ENCODE data around the gene HOOK2. TPM values are rescaled to one million over a fixed set of nuclear protein-coding genes. Genes with fewer than 3 reads are reported as not detected.
A peak's percentile ranks its signal among the peaks of the same experiment; 100 is the strongest.

The HOOK2 gene
- total and polyA plus RNA-seq, 2 of the 13 experiments (the other 11 are each of a cell fraction or from before 2014, with no cell fraction given): 9.2 to 12.9 TPM

DNA sequence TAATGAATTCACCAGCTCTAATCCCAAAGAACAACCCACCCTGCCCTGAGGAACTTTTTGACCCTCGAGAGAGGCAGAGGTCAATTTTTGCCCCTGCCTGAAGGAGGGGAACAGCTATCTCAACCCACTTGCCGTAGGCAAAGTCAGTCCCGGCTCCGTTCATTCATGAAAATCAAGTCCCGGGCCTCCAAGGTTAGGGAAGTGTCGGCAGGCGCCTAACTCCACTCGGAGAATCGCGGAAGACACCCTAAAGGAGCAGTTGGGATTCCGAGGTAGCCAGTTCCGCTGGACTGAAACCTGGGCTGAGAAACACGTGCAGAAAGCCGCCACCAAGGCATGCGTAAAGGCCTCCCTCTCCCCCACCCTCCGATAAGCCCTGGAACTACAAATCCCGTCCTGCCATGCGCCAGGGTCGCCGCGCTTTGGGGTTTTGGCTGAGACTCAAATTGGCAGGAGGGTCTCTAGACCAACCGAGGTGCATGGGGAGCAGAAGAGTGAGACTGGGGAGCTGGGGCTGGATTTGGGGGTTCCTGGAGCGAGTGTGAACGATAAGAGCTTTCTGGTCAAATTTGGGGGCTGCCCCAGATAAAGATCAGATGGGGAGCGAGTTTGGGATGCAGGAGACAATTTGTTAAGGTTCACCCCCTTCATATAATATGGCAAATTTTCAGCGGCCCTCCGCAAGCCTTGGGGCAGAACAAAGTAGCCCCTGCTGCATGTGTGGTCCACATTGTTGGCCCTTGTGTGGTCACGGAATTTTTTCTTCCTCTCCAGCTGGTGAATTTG is 51.5 kb downstream of the HOOK2 start, which contains the start of gene TNPO2 (continued):
- TF ChIP-seq ZBTB8A (CRISPR knock-in tag; IDR thresholded peaks at IDR 0.05; ENCODE audit: borderline replicate concordance, low read depth): no peak
- TF ChIP-seq, protein P1, sequence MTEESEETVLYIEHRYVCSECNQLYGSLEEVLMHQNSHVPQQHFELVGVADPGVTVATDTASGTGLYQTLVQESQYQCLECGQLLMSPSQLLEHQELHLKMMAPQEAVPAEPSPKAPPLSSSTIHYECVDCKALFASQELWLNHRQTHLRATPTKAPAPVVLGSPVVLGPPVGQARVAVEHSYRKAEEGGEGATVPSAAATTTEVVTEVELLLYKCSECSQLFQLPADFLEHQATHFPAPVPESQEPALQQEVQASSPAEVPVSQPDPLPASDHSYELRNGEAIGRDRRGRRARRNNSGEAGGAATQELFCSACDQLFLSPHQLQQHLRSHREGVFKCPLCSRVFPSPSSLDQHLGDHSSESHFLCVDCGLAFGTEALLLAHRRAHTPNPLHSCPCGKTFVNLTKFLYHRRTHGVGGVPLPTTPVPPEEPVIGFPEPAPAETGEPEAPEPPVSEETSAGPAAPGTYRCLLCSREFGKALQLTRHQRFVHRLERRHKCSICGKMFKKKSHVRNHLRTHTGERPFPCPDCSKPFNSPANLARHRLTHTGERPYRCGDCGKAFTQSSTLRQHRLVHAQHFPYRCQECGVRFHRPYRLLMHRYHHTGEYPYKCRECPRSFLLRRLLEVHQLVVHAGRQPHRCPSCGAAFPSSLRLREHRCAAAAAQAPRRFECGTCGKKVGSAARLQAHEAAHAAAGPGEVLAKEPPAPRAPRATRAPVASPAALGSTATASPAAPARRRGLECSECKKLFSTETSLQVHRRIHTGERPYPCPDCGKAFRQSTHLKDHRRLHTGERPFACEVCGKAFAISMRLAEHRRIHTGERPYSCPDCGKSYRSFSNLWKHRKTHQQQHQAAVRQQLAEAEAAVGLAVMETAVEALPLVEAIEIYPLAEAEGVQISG (CRISPR knock-in tag; IDR thresholded peaks at IDR 0.05): peak; percentile 98
- 0 out of 2 replicates have a peak, but pooled peaks have one; percentile 57 for TF ChIP-seq ZNF547 (CRISPR knock-in tag; IDR thresholded peaks at IDR 0.05)
- TF ChIP-seq GZF1 (CRISPR knock-in tag; IDR thresholded peaks at IDR 0.05): no peak
- TF ChIP-seq, protein P2, sequence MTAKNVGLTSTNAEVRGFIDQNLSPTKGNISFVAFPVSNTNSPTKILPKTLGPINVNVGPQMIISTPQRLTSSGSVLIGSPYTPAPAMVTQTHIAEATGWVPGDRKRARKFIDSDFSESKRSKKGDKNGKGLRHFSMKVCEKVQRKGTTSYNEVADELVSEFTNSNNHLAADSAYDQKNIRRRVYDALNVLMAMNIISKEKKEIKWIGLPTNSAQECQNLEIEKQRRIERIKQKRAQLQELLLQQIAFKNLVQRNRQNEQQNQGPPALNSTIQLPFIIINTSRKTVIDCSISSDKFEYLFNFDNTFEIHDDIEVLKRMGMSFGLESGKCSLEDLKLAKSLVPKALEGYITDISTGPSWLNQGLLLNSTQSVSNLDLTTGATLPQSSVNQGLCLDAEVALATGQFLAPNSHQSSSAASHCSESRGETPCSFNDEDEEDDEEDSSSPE (CRISPR knock-in tag; IDR thresholded peaks at IDR 0.05): peak; percentile 88
- TF ChIP-seq, protein P3, sequence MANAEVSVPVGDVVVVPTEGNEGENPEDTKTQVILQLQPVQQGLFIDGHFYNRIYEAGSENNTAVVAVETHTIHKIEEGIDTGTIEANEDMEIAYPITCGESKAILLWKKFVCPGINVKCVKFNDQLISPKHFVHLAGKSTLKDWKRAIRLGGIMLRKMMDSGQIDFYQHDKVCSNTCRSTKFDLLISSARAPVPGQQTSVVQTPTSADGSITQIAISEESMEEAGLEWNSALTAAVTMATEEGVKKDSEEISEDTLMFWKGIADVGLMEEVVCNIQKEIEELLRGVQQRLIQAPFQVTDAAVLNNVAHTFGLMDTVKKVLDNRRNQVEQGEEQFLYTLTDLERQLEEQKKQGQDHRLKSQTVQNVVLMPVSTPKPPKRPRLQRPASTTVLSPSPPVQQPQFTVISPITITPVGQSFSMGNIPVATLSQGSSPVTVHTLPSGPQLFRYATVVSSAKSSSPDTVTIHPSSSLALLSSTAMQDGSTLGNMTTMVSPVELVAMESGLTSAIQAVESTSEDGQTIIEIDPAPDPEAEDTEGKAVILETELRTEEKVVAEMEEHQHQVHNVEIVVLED (CRISPR knock-in tag; IDR thresholded peaks at IDR 0.05; ENCODE audit: borderline replicate concordance): peak; percentile 55; the same call in 1 of the 2 replicates
- TF ChIP-seq, protein P4, sequence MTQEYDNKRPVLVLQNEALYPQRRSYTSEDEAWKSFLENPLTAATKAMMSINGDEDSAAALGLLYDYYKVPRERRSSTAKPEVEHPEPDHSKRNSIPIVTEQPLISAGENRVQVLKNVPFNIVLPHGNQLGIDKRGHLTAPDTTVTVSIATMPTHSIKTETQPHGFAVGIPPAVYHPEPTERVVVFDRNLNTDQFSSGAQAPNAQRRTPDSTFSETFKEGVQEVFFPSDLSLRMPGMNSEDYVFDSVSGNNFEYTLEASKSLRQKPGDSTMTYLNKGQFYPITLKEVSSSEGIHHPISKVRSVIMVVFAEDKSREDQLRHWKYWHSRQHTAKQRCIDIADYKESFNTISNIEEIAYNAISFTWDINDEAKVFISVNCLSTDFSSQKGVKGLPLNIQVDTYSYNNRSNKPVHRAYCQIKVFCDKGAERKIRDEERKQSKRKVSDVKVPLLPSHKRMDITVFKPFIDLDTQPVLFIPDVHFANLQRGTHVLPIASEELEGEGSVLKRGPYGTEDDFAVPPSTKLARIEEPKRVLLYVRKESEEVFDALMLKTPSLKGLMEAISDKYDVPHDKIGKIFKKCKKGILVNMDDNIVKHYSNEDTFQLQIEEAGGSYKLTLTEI (CRISPR knock-in tag; conservative IDR thresholded peaks at IDR 0.05): no peak
- TF ChIP-seq ZNF207 (IDR thresholded peaks at IDR 0.05; ENCODE audit: borderline replicate concordance): no peak
- peak; percentile 68; the same call in 1 of the 2 replicates for TF ChIP-seq MAZ (IDR thresholded peaks at IDR 0.05; ENCODE audit: borderline replicate concordance, low read depth, low read length)
- TF ChIP-seq MAZ (CRISPR knock-in tag; IDR thresholded peaks at IDR 0.05; ENCODE audit: low read depth): peak; percentile 77
- TF ChIP-seq HNRNPLL (IDR thresholded peaks at IDR 0.05; ENCODE audit: low read depth, low read length, poor library complexity, severe bottlenecking): peak; percentile 43
- peak; percentile 67 for TF ChIP-seq HDAC2 (CRISPR knock-in tag; IDR thresholded peaks at IDR 0.05)
- TF ChIP-seq KLF16 (CRISPR knock-in tag; IDR thresholded peaks at IDR 0.05): 0 out of 4 replicates have a peak, but pooled peaks of 1 of the 2 experiments have one; percentile 32
- TF ChIP-seq, protein P5, sequence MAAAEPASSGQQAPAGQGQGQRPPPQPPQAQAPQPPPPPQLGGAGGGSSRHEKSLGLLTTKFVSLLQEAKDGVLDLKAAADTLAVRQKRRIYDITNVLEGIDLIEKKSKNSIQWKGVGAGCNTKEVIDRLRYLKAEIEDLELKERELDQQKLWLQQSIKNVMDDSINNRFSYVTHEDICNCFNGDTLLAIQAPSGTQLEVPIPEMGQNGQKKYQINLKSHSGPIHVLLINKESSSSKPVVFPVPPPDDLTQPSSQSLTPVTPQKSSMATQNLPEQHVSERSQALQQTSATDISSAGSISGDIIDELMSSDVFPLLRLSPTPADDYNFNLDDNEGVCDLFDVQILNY (CRISPR knock-in tag; conservative IDR thresholded peaks at IDR 0.05): 0 out of 2 replicates have a peak, but pooled peaks have one; percentile 21

Measured in HepG2 (cell line).